Activated CD8-positive, alpha-beta memory T cell treated with anti-CD3 and anti-CD28 coated beads, Interleukin-2, amount 50 U/mL, for 1 hour (primary cell): ENCODE data around the gene NAB1.

ENCODE experiments used
- DNase-seq: peaks from one replicate; pipeline ENCODE4 v3.0.0-alpha.2; 2020; ENCODE audit errors: extremely low read depth

The NAB1 gene

GRCh38 chr2:190637903-190638618, 10.8 kb upstream of the NAB1 start:
- no peak for DNase-seq

DNA sequence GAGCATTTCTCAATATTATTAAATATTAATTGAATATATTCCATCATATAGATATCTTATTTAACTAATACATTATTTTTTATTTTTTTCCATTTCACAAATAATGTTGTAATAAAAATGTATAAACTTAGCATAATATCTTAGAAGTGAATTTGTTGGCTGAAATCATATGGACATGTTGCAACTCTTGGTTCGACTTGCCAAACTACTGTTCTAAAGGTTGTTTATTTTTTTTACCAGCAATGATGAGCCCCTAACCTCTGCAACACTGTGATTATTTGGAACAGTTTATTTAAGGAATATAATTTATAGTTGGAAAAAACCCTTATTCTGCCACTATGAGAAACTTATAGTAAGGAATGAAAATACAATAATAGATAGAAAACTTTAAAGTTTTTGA, 8.8 kb upstream of the NAB1 start:
- DNase-seq: no peak

GRCh38 chr2:190641469-190641868, 7.4 kb upstream of the NAB1 start:
- DNase-seq: no peak

- DNase-seq: no peak
Measured at GRCh38 chr2:190646780-190647522, 1.9 kb upstream of the NAB1 start.

- DNase-seq: peak; percentile 94
Measured at GRCh38 chr2:190648289-190649034, 421 bp upstream of the NAB1 start.

DNA sequence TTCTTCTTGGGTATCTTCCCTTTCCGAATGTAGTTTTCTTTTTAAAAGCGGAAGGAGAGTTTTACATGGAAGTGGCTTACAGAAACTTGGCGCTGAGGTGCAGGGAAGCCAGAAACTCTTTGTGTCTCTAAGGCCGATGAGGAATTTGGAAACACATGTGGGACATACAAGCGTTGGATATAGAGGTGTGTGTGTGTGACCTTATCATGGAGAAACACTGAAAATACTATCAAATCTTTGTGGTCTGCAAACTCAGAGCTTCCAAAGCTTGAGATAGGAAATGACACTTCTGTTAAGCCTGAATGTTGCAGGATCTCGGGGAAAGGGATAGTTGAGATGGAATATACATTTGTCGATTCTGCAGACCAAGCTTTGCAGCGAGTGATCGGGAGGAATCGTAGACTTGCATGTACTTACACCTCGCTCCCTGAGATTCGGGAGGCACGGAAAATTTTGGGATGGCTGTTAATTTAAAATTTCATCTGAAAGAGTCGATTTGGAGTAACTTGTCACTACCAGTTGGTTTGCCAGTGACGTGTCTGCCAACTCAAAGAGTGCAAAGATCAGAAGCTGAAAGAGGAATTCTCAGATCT, 1.0 kb downstream of the NAB1 start:
- no peak for DNase-seq

GRCh38 chr2:190651413-190651812, 2.5 kb downstream of the NAB1 start:
- no peak for DNase-seq

DNA sequence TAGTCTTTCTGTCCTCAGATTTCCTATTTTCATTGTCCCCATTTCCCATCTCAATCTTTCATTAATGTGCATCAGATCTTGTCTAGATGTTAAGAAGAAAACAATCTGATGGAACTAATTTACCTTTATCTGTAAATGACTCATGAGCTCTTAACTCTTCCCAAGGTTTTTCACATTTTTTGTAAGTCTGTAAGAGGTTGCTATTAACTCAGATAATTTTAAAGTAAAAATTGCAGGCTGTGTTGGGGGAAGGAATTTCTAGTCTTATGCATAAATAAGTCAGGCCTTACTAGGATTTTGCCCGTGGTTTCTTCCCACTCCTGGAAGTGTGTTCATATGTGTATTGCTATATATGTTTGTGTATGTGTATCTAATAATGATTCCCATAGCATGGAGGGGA, 4.3 kb downstream of the NAB1 start:
- DNase-seq: no peak

- DNase-seq: no peak
Measured at GRCh38 chr2:190653931-190654330, 5.0 kb downstream of the NAB1 start.

GRCh38 chr2:190655113-190655512, 6.2 kb downstream of the NAB1 start:
- no peak for DNase-seq

- DNase-seq: no peak
Measured at GRCh38 chr2:190655570-190655969, 6.7 kb downstream of the NAB1 start.

DNA sequence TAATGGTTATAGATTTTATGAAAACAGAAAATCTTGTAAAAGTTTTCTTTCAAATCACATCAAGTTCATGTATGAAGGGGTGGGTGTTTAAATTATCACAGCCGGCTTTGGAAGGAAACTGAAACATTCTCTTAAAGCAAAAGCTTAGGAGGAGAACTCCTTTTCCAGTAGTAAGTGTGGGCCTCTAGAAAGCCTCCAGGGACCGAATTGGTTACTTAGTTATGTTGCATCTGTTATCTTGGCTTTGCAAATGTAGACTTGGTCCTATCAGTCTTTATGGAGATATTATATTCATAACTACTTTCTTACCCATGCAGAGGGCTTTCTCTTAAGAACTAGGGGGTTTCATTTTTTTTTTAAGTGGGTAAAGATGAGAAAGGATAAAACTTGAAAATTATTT, 7.4 kb downstream of the NAB1 start:
- DNase-seq: no peak

GRCh38 chr2:190657474-190658255, 8.8 kb downstream of the NAB1 start:
- no peak for DNase-seq

- no peak for DNase-seq
Measured at GRCh38 chr2:190659553-190659952, 10.7 kb downstream of the NAB1 start.

GRCh38 chr2:190662754-190663153, 13.9 kb downstream of the NAB1 start:
- no peak for DNase-seq

GRCh38 chr2:190663348-190663747, 14.5 kb downstream of the NAB1 start:
- DNase-seq: no peak

- DNase-seq: no peak
Measured at GRCh38 chr2:190663839-190664238, 15.0 kb downstream of the NAB1 start.

DNA sequence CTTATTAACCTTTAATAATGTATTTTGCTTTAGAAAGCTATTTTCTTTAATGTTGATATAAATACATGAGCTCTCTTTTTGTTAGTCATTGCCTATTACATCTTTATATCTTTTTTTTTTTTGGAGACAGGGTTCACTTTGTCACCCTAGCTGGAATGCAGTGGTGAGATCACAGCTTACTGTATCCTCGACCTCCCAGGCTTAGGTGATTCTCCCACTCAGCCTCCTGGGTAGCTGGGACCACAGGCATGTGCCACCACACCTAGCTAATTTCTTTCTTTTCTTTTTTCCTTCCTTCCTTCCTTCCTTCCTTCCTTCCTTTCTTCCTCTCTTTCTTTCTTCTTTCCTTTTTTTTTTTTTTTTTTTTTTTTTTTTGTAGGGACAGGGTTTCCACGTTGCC, 15.4 kb downstream of the NAB1 start:
- no peak for DNase-seq

DNA sequence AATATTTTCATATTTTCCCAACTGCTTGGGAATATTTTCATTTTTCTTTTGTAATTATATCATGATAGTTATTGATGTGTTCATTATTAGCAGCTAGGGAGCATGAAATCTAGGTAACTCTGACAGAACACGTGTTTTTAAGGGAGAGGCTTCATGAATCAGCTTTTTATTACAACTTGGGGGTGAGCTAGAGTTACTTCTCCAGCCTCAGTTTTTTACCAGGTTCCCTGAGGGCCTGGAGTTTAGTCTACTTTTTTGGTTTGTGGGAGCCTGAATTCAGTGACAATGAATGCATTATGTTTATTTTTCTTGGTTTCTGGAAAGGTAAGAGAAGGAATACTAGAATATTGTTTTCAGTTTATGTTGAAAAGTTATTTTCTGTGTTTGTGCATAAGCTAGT, 18.0 kb downstream of the NAB1 start:
- DNase-seq: no peak

GRCh38 chr2:190668892-190669291, 20.0 kb downstream of the NAB1 start:
- DNase-seq: no peak

DNA sequence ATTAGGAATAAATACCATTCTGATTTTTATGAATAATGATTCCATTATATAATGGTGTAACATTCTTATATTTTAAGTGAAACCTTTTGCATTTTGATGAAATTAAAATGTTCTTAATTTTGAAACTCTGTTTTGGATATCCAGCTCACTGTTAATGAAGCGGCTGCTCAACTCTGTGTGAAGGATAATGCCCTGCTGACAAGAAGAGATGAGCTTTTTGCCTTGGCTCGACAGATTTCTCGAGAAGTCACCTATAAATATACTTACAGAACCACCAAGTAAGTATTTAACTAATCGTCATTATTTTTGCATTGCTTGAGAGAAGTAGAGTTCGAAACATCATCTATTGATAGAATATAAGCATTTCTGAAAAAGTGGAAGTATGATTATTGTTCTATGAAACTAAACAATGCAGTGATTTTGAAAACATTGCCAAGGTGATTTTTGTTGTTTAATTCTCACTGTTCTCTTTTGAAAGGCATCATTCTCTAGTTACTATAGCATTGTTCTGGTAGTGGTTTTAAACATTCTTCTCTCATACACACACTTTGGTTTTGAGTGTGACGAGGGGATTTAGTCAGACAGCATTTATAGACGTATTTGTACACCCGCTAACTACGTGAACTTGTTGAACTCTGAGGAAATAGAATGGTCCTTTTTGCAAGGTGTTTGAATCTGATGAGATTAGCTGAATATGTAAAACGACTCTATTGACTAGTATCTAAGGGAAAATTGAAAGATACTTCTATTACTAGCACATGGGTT, 21.5 kb downstream of the NAB1 start:
- no peak for DNase-seq
